ENCODE measurements around the gene ACSM5.

DNA sequence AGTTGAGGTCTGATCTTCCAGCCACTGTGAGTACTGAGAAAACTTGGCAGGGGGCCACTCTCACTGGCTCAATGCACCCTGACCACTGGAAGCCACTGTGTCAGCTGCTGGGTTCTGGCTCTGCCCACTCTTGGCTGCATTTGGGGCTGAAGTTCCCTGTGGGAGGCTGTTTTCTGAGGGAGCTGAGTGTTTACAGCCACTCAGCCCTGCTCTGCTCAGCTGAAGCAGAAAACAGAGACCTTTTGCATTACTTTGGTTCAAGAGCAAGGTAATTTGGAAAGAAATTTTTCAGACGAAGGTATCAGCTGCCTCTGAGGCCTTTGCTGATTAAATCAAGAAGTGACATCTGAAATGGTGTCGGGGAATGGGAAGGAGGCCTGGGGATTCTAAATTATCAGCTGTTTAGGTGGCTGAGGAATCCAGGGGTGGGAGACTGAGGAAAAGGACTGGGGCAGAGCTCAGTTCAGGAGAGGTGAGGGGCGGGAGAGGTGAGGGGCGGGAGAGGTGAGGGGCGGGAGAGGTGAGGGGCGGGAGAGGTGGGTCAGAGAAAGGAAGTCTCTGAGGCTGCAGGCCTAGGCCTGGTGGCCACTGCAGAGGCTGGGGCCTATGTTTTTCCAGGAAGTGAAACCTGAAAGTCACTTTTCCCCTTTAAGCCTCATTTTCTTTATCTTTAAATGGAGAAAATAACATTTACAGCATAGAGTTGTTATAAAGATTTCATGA, at the start of gene ACSM5:
- TF ChIP-seq, protein P1, sequence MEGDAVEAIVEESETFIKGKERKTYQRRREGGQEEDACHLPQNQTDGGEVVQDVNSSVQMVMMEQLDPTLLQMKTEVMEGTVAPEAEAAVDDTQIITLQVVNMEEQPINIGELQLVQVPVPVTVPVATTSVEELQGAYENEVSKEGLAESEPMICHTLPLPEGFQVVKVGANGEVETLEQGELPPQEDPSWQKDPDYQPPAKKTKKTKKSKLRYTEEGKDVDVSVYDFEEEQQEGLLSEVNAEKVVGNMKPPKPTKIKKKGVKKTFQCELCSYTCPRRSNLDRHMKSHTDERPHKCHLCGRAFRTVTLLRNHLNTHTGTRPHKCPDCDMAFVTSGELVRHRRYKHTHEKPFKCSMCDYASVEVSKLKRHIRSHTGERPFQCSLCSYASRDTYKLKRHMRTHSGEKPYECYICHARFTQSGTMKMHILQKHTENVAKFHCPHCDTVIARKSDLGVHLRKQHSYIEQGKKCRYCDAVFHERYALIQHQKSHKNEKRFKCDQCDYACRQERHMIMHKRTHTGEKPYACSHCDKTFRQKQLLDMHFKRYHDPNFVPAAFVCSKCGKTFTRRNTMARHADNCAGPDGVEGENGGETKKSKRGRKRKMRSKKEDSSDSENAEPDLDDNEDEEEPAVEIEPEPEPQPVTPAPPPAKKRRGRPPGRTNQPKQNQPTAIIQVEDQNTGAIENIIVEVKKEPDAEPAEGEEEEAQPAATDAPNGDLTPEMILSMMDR (IDR thresholded peaks at IDR 0.05), result no peak
- TF ChIP-seq POLR2A (IDR thresholded peaks at IDR 0.05) (no peak), POLR2AphosphoS5 (IDR thresholded peaks at IDR 0.05) (no peak), EP300 (IDR thresholded peaks at IDR 0.05) (no peak)
